ENCODE measurements around the gene ARID1B.

ARID1B gene

GRCh38 chr6:157087974-157088373, 310.8 kb downstream of the ARID1B start:
- H3K9me3 ChIP-seq (ENCODE audit: control insufficient read depth, insufficient read depth, low read depth, low read length): no peaks in the 10 kb centered on the region
- ChIA-PET POLR2A (no interaction called here), CTCF (interaction anchor here (0.6 to 0.8 kb wide), 3 partner anchors 52 to 1947 kb away, joined by 3 to 5 read pairs (median 4); no protein-coding TSS in a partner anchor)
- H3K36me3 ChIP-seq (ENCODE audit: control insufficient read depth in 2 of 2, insufficient read depth in 1 of 2, low read length in 2 of 2): peaks cover 0 to 6% of the 10 kb centered on the region in 2 experiments; a peak in 1 of 3 replicates
- H3K4me3 ChIP-seq (ENCODE audit: low read depth, low read length): no peak overlapping the region
- peaks cover 6% of the 10 kb centered on the region; the same call in 1 of the 2 replicates for H3K4me1 ChIP-seq (ENCODE audit: control insufficient read depth, insufficient read depth, low read length)
- H3K27ac ChIP-seq (ENCODE audit: extremely low read depth, low read depth, low read length): no peak overlapping the region
- TF ChIP-seq ZNF560 (tag by site-specific recombination; IDR thresholded peaks at IDR 0.05; ENCODE audit: borderline replicate concordance) (no peak), SCRT2 (tag by site-specific recombination; IDR thresholded peaks at IDR 0.05) (peak; percentile 70)

GRCh38 chr6:157088841-157089240, 311.7 kb downstream of the ARID1B start:
- ChIA-PET CTCF (interaction anchor here (0.6 to 1.6 kb wide), 4 partner anchors 11 to 1507 kb away, joined by 4 to 6 read pairs (median 4); no protein-coding TSS in a partner anchor), POLR2A (no interaction called here)
- TF ChIP-seq SCRT2 (tag by site-specific recombination; IDR thresholded peaks at IDR 0.05): peak; percentile 71
- no peak for TF ChIP-seq KLF17 (tag by site-specific recombination; IDR thresholded peaks at IDR 0.05)
- no peak for TF ChIP-seq ZBTB7A (tag by site-specific recombination; IDR thresholded peaks at IDR 0.05; ENCODE audit: low read depth)
- no peak for TF ChIP-seq ZBTB11 (tag by site-specific recombination; conservative IDR thresholded peaks at IDR 0.05; ENCODE audit: low read depth)
- no peak for TF ChIP-seq SALL2 (tag by site-specific recombination; IDR thresholded peaks at IDR 0.05; ENCODE audit: borderline replicate concordance)
- no peak for TF ChIP-seq ZNF624 (tag by site-specific recombination; IDR thresholded peaks at IDR 0.05)
- 0 out of 2 replicates have a peak, but pooled peaks have one; percentile 23 for TF ChIP-seq SCRT1 (tag by site-specific recombination; IDR thresholded peaks at IDR 0.05; ENCODE audit: borderline replicate concordance)
- Histone ChIP-seq H3K9me3 (ENCODE audit: control insufficient read depth, insufficient read depth, low read depth, low read length) (no peaks in the 10 kb centered on the region), H3K27ac (ENCODE audit: extremely low read depth, low read depth, low read length) (no peak overlapping the region), H3K36me3 (ENCODE audit: control insufficient read depth in 2 of 2, insufficient read depth in 1 of 2, low read length in 2 of 2) (peaks cover 0 to 6% of the 10 kb centered on the region in 2 experiments; a peak in 1 of 3 replicates), H3K4me3 (ENCODE audit: low read depth, low read length) (no peak overlapping the region), H3K4me1 (ENCODE audit: control insufficient read depth, insufficient read depth, low read length) (peaks cover 6% of the 10 kb centered on the region; the same call in 1 of the 2 replicates)

GRCh38 chr6:157089258-157089657, 312.1 kb downstream of the ARID1B start:
- no peak overlapping the region for H3K27ac ChIP-seq (ENCODE audit: extremely low read depth, low read depth, low read length)
- H3K4me1 ChIP-seq (ENCODE audit: control insufficient read depth, insufficient read depth, low read length): peaks cover 6% of the 10 kb centered on the region; the same call in 1 of the 2 replicates
- TF ChIP-seq ZNF148 (tag by site-specific recombination; IDR thresholded peaks at IDR 0.05; ENCODE audit: borderline replicate concordance) (no peak), ZNF747 (tag by site-specific recombination; IDR thresholded peaks at IDR 0.05) (no peak), SP7 (tag by site-specific recombination; IDR thresholded peaks at IDR 0.05) (no peak), ZIC2 (tag by site-specific recombination; IDR thresholded peaks at IDR 0.05) (no peak), ZNF449 (tag by site-specific recombination; IDR thresholded peaks at IDR 0.05) (peak; percentile 100)
- no peak overlapping the region for H3K4me3 ChIP-seq (ENCODE audit: low read depth, low read length)
- CTCF ChIA-PET: interaction anchor here (0.7 to 1.6 kb wide), 3 partner anchors 10 to 1508 kb away, joined by 4 to 6 read pairs (median 4); no protein-coding TSS in a partner anchor
- peaks cover 0 to 6% of the 10 kb centered on the region in 2 experiments; a peak in 1 of 3 replicates for H3K36me3 ChIP-seq (ENCODE audit: control insufficient read depth in 2 of 2, insufficient read depth in 1 of 2, low read length in 2 of 2)
- no peaks in the 10 kb centered on the region for H3K9me3 ChIP-seq (ENCODE audit: control insufficient read depth, insufficient read depth, low read depth, low read length)
- POLR2A ChIA-PET: no interaction called here

All from HEK293 (cell line).